Endothelial cell of umbilical vein (primary cell): ENCODE measurements around the gene LARP1B.

ENCODE experiments used
- EZH2 ChIP-seq: IDR thresholded peaks from 2 replicates; pipeline ENCODE4 v1.6.1; 2012; ENCODE audit warnings: borderline replicate concordance, low read depth, mild to moderate bottlenecking, moderate library complexity, low read length, inconsistent platforms; ENCODE audit not compliant: severe bottlenecking
- MYC ChIP-seq: IDR thresholded peaks from one replicate; pipeline ENCODE4 v1.6.1; 2011; ENCODE audit warnings: mild to moderate bottlenecking, low read depth, low read length
- POLR2A ChIP-seq: IDR thresholded peaks from 2 replicates; pipeline ENCODE4 v1.6.1; 2012; ENCODE audit warnings: low read depth, mild to moderate bottlenecking, control low read depth, low read length
- POLR2AphosphoS5 ChIP-seq: IDR thresholded peaks from 2 replicates; pipeline ENCODE4 v1.6.1; 2012; ENCODE audit warnings: low read depth, mild to moderate bottlenecking, control low read depth, low read length, moderate library complexity; ENCODE audit not compliant: insufficient read depth
- TF ChIP-seq, protein P1 (sequence below), 2 donors: IDR thresholded peaks; 1 replicate in 1 of 2; 2 replicates in 1 of 2; pipeline ENCODE4 v1.5.1; 2011; ENCODE audit warnings: low read length in 2 of 2, mild to moderate bottlenecking in 2 of 2, moderate library complexity in 2 of 2, control low read depth in 1 of 2, inconsistent platforms in 1 of 2, low read depth in 1 of 2; ENCODE audit not compliant: insufficient read depth in 1 of 2; ENCODE audit errors: extremely low read depth in 1 of 2
- TF ChIP-seq, protein P2 (sequence below): IDR thresholded peaks from 2 replicates; pipeline ENCODE4 v1.6.1; 2011; ENCODE audit not compliant: insufficient read depth, insufficient read length

DNA sequence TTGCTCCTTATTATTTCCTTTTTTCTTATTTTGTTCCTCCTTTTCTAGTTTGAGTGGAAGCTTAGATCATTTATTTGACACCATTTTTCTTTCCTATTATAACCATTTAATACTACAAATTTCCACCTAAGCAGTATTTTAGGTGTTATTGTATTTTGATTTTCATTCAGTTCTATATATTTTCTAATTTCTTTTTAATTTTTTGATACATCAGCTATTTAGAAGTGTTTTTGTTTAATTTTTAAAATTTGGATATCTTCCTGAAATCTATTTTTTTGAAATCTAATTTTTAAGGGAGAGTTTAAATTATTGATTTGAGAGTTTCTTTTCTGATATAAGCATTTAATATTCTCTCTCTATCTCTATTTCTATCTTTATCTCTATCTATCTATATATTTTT is 108.1 kb downstream of the LARP1B start:
- TF ChIP-seq POLR2A (no peak), POLR2AphosphoS5 (no peak), EZH2 (no peak), MYC (no peak)
- TF ChIP-seq, protein P1, sequence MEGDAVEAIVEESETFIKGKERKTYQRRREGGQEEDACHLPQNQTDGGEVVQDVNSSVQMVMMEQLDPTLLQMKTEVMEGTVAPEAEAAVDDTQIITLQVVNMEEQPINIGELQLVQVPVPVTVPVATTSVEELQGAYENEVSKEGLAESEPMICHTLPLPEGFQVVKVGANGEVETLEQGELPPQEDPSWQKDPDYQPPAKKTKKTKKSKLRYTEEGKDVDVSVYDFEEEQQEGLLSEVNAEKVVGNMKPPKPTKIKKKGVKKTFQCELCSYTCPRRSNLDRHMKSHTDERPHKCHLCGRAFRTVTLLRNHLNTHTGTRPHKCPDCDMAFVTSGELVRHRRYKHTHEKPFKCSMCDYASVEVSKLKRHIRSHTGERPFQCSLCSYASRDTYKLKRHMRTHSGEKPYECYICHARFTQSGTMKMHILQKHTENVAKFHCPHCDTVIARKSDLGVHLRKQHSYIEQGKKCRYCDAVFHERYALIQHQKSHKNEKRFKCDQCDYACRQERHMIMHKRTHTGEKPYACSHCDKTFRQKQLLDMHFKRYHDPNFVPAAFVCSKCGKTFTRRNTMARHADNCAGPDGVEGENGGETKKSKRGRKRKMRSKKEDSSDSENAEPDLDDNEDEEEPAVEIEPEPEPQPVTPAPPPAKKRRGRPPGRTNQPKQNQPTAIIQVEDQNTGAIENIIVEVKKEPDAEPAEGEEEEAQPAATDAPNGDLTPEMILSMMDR (IDR thresholded peaks at IDR 0.05; ENCODE audit: extremely low read depth in 1 of 2, insufficient read depth in 1 of 2, low read depth in 1 of 2, low read length in 2 of 2) = no peak
- TF ChIP-seq, protein P2, sequence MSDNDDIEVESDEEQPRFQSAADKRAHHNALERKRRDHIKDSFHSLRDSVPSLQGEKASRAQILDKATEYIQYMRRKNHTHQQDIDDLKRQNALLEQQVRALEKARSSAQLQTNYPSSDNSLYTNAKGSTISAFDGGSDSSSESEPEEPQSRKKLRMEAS = no peak
